ENCODE results near the gene SSC5D.
"Not testable (repeated sequence)": the region's sequence is repeated elsewhere in the genome, so short reads cannot be mapped to it uniquely, and the experiment has no call there.

SSC5D gene

DNA sequence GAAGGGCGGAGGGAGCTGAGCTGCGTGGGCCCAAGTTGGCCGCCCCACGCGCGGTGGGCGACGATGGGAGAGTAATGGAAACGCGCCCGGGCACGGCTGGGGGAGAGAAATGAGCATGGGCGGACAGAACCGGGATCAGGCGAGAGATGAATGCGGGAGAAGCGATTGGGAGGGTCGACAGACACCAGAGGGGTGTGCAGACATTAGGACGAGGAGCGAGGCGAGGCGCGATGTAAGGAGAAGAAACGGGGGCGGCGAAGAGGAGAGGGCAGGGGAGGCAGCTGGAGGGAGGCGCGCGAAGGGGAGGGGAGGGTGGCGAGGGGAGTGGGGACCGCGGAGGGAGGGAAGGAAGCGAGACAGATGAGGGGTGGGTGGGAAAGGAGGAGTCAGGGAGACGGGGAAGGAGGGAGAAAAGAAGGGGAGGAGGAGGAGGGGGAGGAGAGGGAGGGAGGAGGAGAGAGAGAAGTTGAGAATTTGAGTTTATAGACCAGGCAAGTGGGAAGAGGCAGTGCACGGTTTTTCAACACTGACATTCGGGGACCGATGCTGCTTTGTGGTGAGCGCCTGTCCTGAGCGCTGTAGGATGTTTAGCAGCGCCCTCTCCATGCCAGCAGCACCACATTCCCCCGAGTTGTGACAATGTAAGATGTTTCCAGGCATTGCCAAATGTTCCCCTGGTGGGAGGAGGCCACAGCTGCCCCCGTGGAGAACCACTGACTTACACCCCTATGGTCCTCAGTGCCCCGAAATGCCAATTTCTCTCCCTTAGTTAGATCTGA lies 45.0 kb upstream of the SSC5D start, which contains the start of gene SHISA7:
Gene SHISA7, minus strand, starts transcription at position 256 of the 779 bp plus-strand sequence. CDS start 437 bp downstream, outside the sequence.
- DNase-seq (ENCODE audit: low spot score) = no peak
- TF ChIP-seq, protein P1, sequence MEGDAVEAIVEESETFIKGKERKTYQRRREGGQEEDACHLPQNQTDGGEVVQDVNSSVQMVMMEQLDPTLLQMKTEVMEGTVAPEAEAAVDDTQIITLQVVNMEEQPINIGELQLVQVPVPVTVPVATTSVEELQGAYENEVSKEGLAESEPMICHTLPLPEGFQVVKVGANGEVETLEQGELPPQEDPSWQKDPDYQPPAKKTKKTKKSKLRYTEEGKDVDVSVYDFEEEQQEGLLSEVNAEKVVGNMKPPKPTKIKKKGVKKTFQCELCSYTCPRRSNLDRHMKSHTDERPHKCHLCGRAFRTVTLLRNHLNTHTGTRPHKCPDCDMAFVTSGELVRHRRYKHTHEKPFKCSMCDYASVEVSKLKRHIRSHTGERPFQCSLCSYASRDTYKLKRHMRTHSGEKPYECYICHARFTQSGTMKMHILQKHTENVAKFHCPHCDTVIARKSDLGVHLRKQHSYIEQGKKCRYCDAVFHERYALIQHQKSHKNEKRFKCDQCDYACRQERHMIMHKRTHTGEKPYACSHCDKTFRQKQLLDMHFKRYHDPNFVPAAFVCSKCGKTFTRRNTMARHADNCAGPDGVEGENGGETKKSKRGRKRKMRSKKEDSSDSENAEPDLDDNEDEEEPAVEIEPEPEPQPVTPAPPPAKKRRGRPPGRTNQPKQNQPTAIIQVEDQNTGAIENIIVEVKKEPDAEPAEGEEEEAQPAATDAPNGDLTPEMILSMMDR (IDR thresholded peaks at IDR 0.05) = no peak
- Histone ChIP-seq H3K27ac (no peak within 1 kb of the TSS), H3K4me3 (no peak within 1 kb of the TSS)

DNA sequence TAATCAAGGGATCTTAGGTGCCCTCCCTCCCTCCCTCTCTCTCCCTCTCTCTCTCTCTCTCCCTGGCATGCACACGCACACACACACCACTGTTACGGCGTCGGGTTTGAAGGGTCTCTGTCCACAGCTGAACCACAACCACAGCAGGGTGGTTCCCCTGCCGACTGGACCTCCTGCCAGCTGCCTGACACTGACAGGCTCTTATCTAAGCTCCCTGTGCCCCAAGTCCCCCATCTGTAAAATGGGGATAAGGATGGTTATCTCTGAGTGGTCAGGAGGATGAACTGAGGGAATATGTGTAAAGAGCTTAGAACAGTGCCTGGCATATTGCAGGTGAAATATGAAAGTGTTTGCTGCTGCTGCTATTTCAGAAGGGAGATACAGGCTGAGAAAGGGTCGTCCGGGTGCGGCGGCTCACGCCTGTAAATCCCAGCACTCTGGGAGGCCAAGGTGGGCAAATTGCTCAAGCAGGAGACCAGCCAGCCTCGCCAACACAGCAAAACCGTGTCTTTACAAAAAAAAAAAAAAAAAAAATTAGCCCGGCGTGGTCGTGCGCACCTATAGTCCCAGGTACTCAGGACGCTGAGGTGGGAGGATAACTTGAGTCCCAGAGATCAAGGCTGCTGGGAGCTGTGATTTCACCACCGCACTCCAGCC lies 44.3 kb upstream of the SSC5D start:
- no peak overlapping the region for H3K4me3 ChIP-seq
- no peak overlapping the region for H3K27ac ChIP-seq
- DNase-seq (ENCODE audit: low spot score) = no peak
- TF ChIP-seq, protein P1 (IDR thresholded peaks at IDR 0.05) = no peak

DNA sequence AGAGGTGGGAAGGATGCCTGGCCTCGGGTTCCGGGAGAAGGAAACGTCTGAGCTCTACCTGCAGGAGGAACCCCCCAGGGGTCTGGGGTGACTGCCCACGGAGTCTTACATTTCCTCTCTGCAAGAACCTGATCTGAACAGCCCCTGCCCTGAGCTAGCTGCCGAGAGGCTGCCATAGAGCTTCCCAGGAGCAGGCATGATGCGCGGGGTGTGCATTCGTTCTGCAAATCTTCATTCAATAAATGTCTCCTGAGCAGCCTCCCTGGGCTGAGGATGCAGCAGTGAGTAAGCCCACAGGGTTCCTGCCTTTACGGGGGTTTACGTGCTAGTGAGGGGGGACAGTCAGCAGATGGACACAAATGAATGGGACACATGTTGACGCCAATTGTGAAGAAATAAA lies 43.6 kb upstream of the SSC5D start:
- DNase-seq (ENCODE audit: low spot score) = no peak
- H3K4me3 ChIP-seq = no peak overlapping the region
- TF ChIP-seq, protein P1 (IDR thresholded peaks at IDR 0.05) = no peak
- H3K27ac ChIP-seq = no peak overlapping the region

DNA sequence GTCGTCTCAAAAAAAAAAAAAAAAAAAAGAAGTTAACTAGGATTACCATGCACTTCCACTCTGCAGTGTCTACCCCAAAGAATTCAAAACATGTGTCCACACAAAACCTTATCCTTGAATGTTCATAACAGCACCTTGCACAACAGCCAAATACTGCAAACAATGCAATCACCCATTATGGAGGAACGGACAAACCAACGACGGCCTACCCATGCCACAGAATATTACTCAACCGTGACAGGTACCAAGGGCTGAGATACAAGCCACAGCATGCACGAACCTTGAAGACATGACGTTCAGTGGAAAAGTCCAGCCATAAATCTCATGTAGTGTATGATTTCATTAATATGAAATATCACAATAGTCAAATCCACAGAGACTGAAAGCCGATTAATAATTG lies 42.2 kb upstream of the SSC5D start:
- Histone ChIP-seq H3K27ac (no peak overlapping the region), H3K4me3 (no peak overlapping the region)
- no peak for DNase-seq (ENCODE audit: low spot score)
- TF ChIP-seq, protein P1 (IDR thresholded peaks at IDR 0.05) = no peak

DNA sequence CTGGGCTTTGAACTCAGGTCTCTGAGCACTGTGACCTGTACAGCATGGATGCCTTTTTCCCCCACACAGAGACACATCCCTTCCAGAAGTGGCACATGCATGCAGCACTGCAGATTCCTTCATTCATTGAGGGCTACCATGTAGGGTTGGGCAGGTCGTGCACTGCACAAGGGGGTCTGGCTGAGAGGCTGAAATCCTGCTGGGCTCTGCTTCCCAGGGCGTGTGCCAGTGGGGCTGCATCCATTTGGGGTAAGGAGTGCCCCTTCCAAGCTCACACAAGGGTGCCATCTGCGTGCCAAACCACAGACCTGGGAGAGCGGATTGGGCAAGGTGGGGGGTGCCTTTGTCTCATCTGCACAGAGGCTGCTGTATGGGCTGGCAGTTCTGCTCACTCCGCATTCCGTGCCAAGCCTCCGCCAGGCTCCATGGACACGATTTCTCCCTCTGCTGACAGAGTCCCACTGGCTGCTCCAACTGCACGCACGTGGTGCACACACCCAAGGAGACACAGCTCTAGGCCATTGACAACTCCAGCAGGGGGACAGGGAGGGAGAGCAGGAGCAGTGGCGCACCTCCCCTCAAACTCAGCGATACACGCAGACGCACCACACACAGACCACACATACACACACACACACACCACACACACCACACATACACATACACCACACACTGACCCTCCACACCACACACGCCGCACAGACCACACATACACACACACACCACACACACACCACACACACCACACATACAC lies 40.6 kb upstream of the SSC5D start:
- DNase-seq (ENCODE audit: low spot score) = no peak
- H3K27ac ChIP-seq = no peak overlapping the region
- TF ChIP-seq, protein P1 (IDR thresholded peaks at IDR 0.05) = no peak
- no peak overlapping the region for H3K4me3 ChIP-seq

DNA sequence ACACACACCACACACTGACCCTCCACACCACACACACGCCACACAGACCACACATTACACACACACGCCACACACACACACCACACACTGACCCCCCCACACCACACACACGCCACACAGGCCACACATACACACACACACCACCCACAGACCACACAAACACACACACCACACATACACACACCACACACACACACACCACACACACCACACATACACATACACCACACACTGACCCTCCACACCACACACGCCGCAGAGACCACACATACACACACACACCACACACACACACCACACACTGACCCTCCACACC lies 40.1 kb upstream of the SSC5D start:
- H3K4me3 ChIP-seq; H3K27ac ChIP-seq; DNase-seq (ENCODE audit: low spot score): not testable (repeated sequence)

DNA sequence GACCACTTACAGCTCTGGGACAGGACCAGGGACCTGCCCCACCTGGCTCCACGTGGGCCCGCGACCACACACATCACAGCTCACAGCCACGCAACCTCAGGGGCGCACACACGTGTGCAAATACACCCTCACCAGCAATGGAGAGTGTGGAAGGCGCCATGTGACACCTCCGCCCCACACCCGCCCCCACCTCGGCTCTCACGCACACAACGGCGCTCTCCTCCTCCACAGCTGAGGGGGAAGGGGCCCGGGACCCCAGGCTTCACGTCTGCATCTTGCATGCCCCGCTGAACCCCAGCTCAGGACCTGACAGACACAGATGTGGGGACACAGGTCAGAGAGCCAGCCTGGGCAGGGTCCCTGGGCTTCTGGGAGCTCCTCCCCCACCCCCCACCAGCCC lies 38.8 kb upstream of the SSC5D start:
- Histone ChIP-seq H3K27ac (no peak overlapping the region), H3K4me3 (no peak overlapping the region)
- no peak for DNase-seq (ENCODE audit: low spot score)
- TF ChIP-seq, protein P1 (IDR thresholded peaks at IDR 0.05) = no peak

Data from coronary artery (tissue), 2 donors.